HEK293T (cell line): Measurements from ENCODE around the gene TEX2.

ENCODE experiments used
- CTCF ChIA-PET: fragments of 350-600 bp; formaldehyde crosslinking; extraction: SDS; loops from one replicate; lab custom pipeline; 2021; ENCODE audit warnings: antibody characterized with exemption, inconsistent platforms; lab: Yijun Ruan, JAX
- POLR2A ChIA-PET: fragments of 350-600 bp; formaldehyde crosslinking; extraction: SDS; loops from one replicate; lab custom pipeline; 2020; ENCODE audit warnings: antibody characterized with exemption, inconsistent platforms; lab: Yijun Ruan, JAX
- DNase-seq: peaks from one replicate; pipeline ENCODE4 v3.0.0; 2012; ENCODE audit warnings: mixed read lengths; ENCODE audit errors: extremely low spot score
- ARNT ChIP-seq: fragments of 450-650 bp; IDR thresholded peaks from 2 replicates; pipeline ENCODE4 v1.6.1; 2017; ENCODE audit warnings: mild to moderate bottlenecking
- BHLHE40 ChIP-seq: fragments of 450-650 bp; IDR thresholded peaks from 2 replicates; pipeline ENCODE4 v1.6.1; 2016; ENCODE audit warnings: mild to moderate bottlenecking, moderate library complexity, borderline replicate concordance
- CTBP1 ChIP-seq: fragments of 450-650 bp; IDR thresholded peaks from 2 replicates; pipeline ENCODE4 v1.6.1; 2016; ENCODE audit warnings: borderline replicate concordance
- ELF4 ChIP-seq: fragments of 450-650 bp; IDR thresholded peaks from 2 replicates; pipeline ENCODE4 v1.6.1; 2017; ENCODE audit warnings: antibody characterized with exemption
- FOXA1 ChIP-seq: fragments of 450-650 bp; IDR thresholded peaks from 2 replicates; pipeline ENCODE4 v1.6.1; 2016; ENCODE audit warnings: mild to moderate bottlenecking
- FOXK2 ChIP-seq: fragments of 450-650 bp; IDR thresholded peaks from 2 replicates; pipeline ENCODE4 v1.6.1; 2016; ENCODE audit warnings: mild to moderate bottlenecking
- FOXM1 ChIP-seq: fragments of 450-650 bp; IDR thresholded peaks from 2 replicates; pipeline ENCODE4 v1.6.1; 2017; ENCODE audit warnings: mild to moderate bottlenecking, borderline replicate concordance
- HDGF ChIP-seq: fragments of 450-650 bp; IDR thresholded peaks from 2 replicates; pipeline ENCODE4 v1.6.1; 2017; ENCODE audit warnings: antibody characterized with exemption, borderline replicate concordance
- L3MBTL2 ChIP-seq: fragments of 450-650 bp; conservative IDR thresholded peaks from 2 replicates; pipeline ENCODE4 v1.6.1; 2016; ENCODE audit warnings: mild to moderate bottlenecking
- LEF1 ChIP-seq: fragments of 450-650 bp; IDR thresholded peaks from 2 replicates; pipeline ENCODE4 v1.6.1; 2017; ENCODE audit warnings: mild to moderate bottlenecking, borderline replicate concordance
- NFRKB ChIP-seq: fragments of 450-650 bp; IDR thresholded peaks from 2 replicates; pipeline ENCODE4 v1.6.1; 2016; ENCODE audit warnings: mild to moderate bottlenecking, moderate library complexity
- SP1 ChIP-seq: fragments of 450-650 bp; IDR thresholded peaks from 2 replicates; pipeline ENCODE4 v1.6.1; 2017
- SUZ12 ChIP-seq: fragments of 450-650 bp; IDR thresholded peaks from 2 replicates; pipeline ENCODE4 v1.6.1; 2016; ENCODE audit warnings: mild to moderate bottlenecking
- TARDBP ChIP-seq: fragments of 450-650 bp; IDR thresholded peaks from 2 replicates; pipeline ENCODE4 v1.6.1; 2016
- ZNF384 ChIP-seq: fragments of 450-650 bp; IDR thresholded peaks from 2 replicates; pipeline ENCODE4 v1.6.1; 2016
- TF ChIP-seq, protein P1 (sequence below): fragments of 450-650 bp; IDR thresholded peaks from 2 replicates; pipeline ENCODE4 v1.6.1; 2016

TEX2 gene

DNA sequence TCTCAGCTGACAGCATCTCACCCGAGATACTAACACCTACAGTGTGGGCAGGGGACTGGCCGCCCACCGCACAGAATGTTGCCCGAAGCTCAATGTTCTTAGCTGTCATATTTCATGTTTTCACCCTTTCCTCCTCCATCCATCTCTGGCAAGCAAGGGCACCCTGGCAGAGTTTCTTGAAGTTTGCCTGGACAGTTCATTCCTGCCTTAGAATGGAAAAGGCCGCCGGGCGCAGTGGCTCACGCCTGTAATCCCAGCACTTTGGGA, 37.6 kb upstream of the TEX2 start:
- DNase-seq = no peak
- CTCF ChIA-PET = interaction anchor here (0.8 to 1.1 kb wide), 3 partner anchors 13 to 275 kb away, joined by 3 read pairs; no protein-coding TSS in a partner anchor
- no peak for TF ChIP-seq L3MBTL2
- TF ChIP-seq BHLHE40 = no peak
- no peak for TF ChIP-seq FOXA1
- no peak for TF ChIP-seq SUZ12
- no peak for TF ChIP-seq FOXK2
- no peak for TF ChIP-seq LEF1
- no peak for TF ChIP-seq ZNF384
- no peak for TF ChIP-seq ARNT
- POLR2A ChIA-PET = interaction anchor here (0.9 kb wide), 1 partner anchor 206 kb away, joined by 3 read pairs; the partner anchor contains the start of genes CEP95 and DDX5

DNA sequence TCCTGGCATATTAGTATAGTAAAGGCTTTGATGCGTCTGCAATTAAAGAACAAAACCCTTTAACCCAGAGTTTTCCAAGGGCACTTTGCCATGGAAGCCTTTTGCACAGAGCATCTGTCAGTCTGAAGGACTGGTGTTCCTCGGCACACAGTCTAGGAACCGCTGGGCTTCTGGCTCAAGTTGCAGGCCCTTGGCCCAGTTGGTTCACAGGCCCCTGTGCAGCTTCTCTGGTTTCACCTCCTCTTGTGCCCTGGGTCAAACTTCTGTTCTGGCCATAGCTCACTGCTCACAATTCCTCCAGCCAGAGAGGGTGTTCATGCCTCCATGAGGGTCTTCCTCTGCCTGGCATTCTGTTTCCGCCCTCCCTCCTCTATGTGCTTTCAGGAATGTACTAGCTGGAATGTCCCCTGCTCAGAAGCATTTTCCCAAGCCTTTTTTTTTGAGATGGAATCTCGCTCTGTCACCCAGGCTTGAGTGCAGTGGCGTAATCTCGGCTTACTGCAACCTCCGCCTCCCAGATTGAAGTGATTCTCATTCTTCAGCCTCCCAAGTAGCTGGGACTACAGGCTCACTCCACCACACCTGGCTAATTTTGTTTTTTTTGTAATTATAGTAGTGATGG, 34.5 kb upstream of the TEX2 start:
- ChIA-PET POLR2A (no interaction called here), CTCF (interaction anchor here (1.4 kb wide), 1 partner anchor 24 kb away, joined by 3 read pairs; no protein-coding TSS in a partner anchor)

DNA sequence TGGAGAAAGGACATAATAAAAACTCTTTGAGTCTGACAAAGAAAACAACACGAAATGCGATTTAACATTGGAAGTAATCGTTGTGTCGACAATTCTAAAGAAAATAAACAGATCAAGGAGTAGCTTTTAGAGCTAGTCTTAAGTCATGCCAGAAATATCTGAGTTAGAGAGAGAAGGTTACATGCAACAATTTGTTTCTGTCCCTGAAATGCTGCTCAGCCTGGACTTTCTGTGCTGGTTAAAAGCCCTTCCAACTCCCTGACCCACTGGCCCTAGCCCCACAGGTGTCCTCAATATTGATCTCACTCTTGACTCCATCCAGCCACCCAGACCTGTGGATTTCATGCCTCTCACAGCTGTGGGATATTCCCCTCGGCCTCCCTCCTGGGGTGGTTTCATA, 33.2 kb upstream of the TEX2 start:
- POLR2A ChIA-PET = interaction anchor here (0.9 kb wide), 1 partner anchor 209 kb away, joined by 3 read pairs; no protein-coding TSS in a partner anchor
- CTCF ChIA-PET = interaction anchor here (1.0 to 1.4 kb wide), 3 partner anchors 14 to 123 kb away, joined by 3 to 5 read pairs (median 3); no protein-coding TSS in a partner anchor
- TF ChIP-seq L3MBTL2 (no peak), NFRKB (no peak), LEF1 (no peak), SP1 (no peak), SUZ12 (no peak), HDGF (no peak), FOXA1 (no peak), ARNT (no peak), FOXK2 (no peak), TARDBP (no peak), ELF4 (no peak), CTBP1 (no peak), BHLHE40 (no peak), FOXM1 (no peak), ZNF384 (no peak)
- TF ChIP-seq, protein P1, sequence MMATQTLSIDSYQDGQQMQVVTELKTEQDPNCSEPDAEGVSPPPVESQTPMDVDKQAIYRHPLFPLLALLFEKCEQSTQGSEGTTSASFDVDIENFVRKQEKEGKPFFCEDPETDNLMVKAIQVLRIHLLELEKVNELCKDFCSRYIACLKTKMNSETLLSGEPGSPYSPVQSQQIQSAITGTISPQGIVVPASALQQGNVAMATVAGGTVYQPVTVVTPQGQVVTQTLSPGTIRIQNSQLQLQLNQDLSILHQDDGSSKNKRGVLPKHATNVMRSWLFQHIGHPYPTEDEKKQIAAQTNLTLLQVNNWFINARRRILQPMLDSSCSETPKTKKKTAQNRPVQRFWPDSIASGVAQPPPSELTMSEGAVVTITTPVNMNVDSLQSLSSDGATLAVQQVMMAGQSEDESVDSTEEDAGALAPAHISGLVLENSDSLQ = no peak
- DNase-seq = no peak

More for the DNA sequence above, 34.5 kb upstream of the TEX2 start:
- no peak for DNase-seq
- TF ChIP-seq BHLHE40 (no peak), FOXK2 (no peak), LEF1 (no peak), FOXM1 (no peak), NFRKB (no peak), L3MBTL2 (no peak), ZNF384 (no peak)

DNA sequence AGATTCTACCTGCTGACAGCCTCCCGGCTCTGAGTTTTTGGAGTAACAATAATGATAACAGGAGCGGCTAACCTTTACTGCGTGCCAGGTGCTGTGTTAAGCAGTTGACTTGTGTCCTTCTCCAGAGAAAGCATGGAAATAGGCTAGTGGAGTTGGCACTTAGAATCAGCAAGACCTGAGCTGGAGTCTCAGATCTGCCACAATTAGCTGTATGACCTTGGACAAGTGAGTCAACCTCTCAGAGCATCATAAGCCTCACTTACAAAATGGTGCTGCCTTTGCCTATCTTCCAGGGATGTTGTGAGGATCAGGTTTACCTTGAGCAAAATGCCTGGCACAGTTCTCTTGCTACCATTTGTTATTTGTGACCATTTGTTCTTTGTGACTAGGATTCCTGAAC, 32.1 kb upstream of the TEX2 start:
- no peak for DNase-seq
- CTCF ChIA-PET = no interaction called here
- POLR2A ChIA-PET = no interaction called here
- TF ChIP-seq ARNT (no peak), HDGF (no peak), FOXM1 (no peak), TARDBP (no peak), FOXK2 (no peak), LEF1 (no peak), CTBP1 (no peak), L3MBTL2 (no peak), FOXA1 (no peak), SP1 (no peak), ZNF384 (no peak), BHLHE40 (no peak)
- TF ChIP-seq, protein P1 = no peak

DNA sequence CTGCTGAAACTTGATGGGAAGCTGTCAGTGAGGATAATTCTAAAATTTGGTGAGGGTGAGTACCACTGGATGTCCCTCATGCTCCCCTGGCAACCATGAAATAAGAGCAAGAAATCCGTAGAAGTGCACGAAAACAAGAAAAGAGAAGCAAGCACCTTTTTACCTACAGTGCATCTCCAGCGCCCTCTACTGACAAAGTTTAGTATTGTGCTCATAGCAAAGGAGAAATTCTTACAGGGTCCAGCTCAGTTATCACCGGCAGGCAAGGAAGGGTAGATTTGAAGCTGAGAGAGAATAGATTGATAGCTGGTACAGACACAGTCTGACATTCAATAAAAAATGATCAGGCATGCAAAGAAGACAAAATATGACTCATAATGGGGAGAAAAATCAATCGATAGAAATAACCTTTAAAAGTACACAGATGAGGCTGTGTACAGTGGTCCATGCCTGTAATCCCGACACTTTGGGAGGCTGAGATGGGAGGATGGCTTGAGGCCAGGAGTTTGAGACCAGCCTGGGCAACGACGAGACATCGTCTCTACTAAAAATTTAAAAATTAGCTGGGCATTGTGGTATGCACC, 28.3 kb upstream of the TEX2 start:
- DNase-seq = peak; percentile 33
- ChIA-PET POLR2A (interaction anchor here (1.0 kb wide), 1 partner anchor 145 kb away, joined by 3 read pairs; no protein-coding TSS in a partner anchor), CTCF (interaction anchor here (1.3 to 1.5 kb wide), 2 partner anchors 9 to 15 kb away, joined by 3 to 4 read pairs; no protein-coding TSS in a partner anchor)
- TF ChIP-seq, protein P1 = no peak
- TF ChIP-seq TARDBP = no peak
- TF ChIP-seq ELF4 = no peak
- TF ChIP-seq FOXM1 = no peak
- TF ChIP-seq FOXA1 = no peak

DNA sequence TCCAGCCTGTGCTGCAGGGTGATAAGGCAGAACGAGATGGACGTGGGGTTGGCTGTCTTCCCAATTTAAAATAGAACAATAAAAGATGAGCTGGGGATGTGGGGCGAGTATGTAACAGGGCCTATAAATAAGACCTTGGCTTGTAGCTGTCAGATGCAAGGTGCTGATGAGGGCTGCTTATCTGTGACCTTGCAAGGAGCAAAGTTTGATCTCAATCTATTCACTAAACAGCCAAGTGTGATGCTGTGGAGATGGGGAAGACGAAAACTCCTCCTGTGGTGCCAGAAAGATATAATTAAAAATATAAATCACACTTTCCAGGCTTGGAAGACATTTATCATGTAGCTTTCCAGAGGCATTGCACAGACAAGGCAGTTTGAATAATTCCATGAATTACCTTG, 26.7 kb upstream of the TEX2 start:
- ChIA-PET POLR2A (interaction anchor here (1.3 kb wide), 1 partner anchor 144 kb away, joined by 4 read pairs; no protein-coding TSS in a partner anchor), CTCF (no interaction called here)
- TF ChIP-seq NFRKB (no peak), L3MBTL2 (no peak), FOXK2 (no peak), SUZ12 (no peak), TARDBP (no peak), FOXA1 (no peak), CTBP1 (no peak), HDGF (no peak), SP1 (no peak), ELF4 (no peak), FOXM1 (no peak), BHLHE40 (no peak), LEF1 (no peak), ZNF384 (no peak)
- TF ChIP-seq, protein P1 = no peak
- no peak for DNase-seq
